ENCODE measurements around the gene PLAC1. TPM values are rescaled to one million over a fixed set of nuclear protein-coding genes. Genes with fewer than 3 reads are reported as not detected.

The PLAC1 gene
- total and polyA plus RNA-seq, 7 donors = 0.06 to 1.4 TPM; not detected in 5

- H3K4me1 ChIP-seq = no peaks in the 10 kb centered on the region
- H3K4me3 ChIP-seq = no peak overlapping the region
These were observed 11.6 kb downstream of the PLAC1 start for GRCh38 chrX:134646691-134647090.

GRCh38 chrX:134645936-134646543 is 12.2 kb downstream of the PLAC1 start:
- 85 to 91% methylated on average over 6 of the region's 6 CpGs for WGBS, 2 donors
- Histone ChIP-seq H3K27ac (no peak overlapping the region), H3K4me3 (no peak overlapping the region), H3K36me3 (no peaks in the 10 kb centered on the region), H3K27me3 (no peaks in the 10 kb centered on the region), H3K9me3 (no peaks in the 10 kb centered on the region), H3K4me1 (no peaks in the 10 kb centered on the region)
- TF ChIP-seq POLR2A (IDR thresholded peaks at IDR 0.05) = no peak
- no peak for TF ChIP-seq POLR2AphosphoS5 (IDR thresholded peaks at IDR 0.05)
- TF ChIP-seq EP300 (IDR thresholded peaks at IDR 0.05) = no peak
- TF ChIP-seq, protein P1, sequence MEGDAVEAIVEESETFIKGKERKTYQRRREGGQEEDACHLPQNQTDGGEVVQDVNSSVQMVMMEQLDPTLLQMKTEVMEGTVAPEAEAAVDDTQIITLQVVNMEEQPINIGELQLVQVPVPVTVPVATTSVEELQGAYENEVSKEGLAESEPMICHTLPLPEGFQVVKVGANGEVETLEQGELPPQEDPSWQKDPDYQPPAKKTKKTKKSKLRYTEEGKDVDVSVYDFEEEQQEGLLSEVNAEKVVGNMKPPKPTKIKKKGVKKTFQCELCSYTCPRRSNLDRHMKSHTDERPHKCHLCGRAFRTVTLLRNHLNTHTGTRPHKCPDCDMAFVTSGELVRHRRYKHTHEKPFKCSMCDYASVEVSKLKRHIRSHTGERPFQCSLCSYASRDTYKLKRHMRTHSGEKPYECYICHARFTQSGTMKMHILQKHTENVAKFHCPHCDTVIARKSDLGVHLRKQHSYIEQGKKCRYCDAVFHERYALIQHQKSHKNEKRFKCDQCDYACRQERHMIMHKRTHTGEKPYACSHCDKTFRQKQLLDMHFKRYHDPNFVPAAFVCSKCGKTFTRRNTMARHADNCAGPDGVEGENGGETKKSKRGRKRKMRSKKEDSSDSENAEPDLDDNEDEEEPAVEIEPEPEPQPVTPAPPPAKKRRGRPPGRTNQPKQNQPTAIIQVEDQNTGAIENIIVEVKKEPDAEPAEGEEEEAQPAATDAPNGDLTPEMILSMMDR (IDR thresholded peaks at IDR 0.05) = no peak
- intact Hi-C loops (cut with DNase I) = no loop called here
- DNase-seq = no peak

More at GRCh38 chrX:134646691-134647090, 11.6 kb downstream of the PLAC1 start:
- no peak overlapping the region for H3K27ac ChIP-seq
- 86 to 87% methylated on average over 4 of the region's 4 CpGs for WGBS, 2 donors
- DNase-seq = no peak
- H3K9me3 ChIP-seq = no peaks in the 10 kb centered on the region
- no peaks in the 10 kb centered on the region for H3K36me3 ChIP-seq
- TF ChIP-seq, protein P1 (IDR thresholded peaks at IDR 0.05) = no peak
- TF ChIP-seq POLR2A (IDR thresholded peaks at IDR 0.05) (no peak), EP300 (IDR thresholded peaks at IDR 0.05) (no peak), POLR2AphosphoS5 (IDR thresholded peaks at IDR 0.05) (no peak)
- intact Hi-C loops (cut with DNase I) = no loop called here
- no peaks in the 10 kb centered on the region for H3K27me3 ChIP-seq

DNA sequence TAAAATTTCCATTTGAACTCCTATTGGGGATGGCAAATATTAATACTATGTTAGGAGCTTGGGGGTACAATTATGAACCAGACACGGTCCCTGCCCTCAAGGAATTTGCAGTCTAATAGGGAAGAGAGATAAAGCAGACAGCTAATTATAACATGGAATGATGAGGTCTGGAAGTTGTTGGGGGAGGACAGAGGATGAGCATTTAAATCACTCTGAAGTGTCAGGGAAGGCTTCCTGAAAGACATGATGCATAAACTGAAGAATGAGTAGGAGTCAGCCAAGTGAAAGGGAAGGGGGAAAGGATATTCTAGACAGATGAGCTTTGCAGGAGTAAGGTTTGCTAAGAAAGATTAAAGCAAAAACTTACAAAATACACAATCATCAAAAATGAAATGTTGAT is 15.9 kb downstream of the PLAC1 start:
- TF ChIP-seq EP300 (IDR thresholded peaks at IDR 0.05) (no peak), POLR2A (IDR thresholded peaks at IDR 0.05) (no peak), POLR2AphosphoS5 (IDR thresholded peaks at IDR 0.05) (no peak)
- TF ChIP-seq, protein P1 (IDR thresholded peaks at IDR 0.05) = no peak
- no peaks in the 10 kb centered on the region for H3K27me3 ChIP-seq
- H3K9me3 ChIP-seq = no peaks in the 10 kb centered on the region
- intact Hi-C loops (cut with DNase I) = no loop called here
- DNase-seq = no peak
- no peak overlapping the region for H3K4me3 ChIP-seq
- H3K4me1 ChIP-seq = no peaks in the 10 kb centered on the region
- WGBS, 2 donors = 78% methylated on average over 1 of the region's 1 CpG
- H3K27ac ChIP-seq = no peak overlapping the region
- no peaks in the 10 kb centered on the region for H3K36me3 ChIP-seq

- DNase-seq = no peak
- Histone ChIP-seq H3K36me3 (no peaks in the 10 kb centered on the region), H3K9me3 (no peaks in the 10 kb centered on the region), H3K27me3 (no peaks in the 10 kb centered on the region), H3K4me1 (no peaks in the 10 kb centered on the region), H3K4me3 (no peak overlapping the region), H3K27ac (no peak overlapping the region)
- TF ChIP-seq POLR2AphosphoS5 (IDR thresholded peaks at IDR 0.05) = no peak
- TF ChIP-seq EP300 (IDR thresholded peaks at IDR 0.05) = no peak
- TF ChIP-seq POLR2A (IDR thresholded peaks at IDR 0.05) = no peak
- TF ChIP-seq, protein P1 (IDR thresholded peaks at IDR 0.05) = no peak
- 57 to 64% methylated on average over 2 of the region's 2 CpGs for WGBS, 2 donors
- intact Hi-C loops (cut with DNase I) = no loop called here
These were observed 16.9 kb downstream of the PLAC1 start for GRCh38 chrX:134641346-134641745.

GRCh38 chrX:134640914-134641313 is 17.4 kb downstream of the PLAC1 start:
- DNase-seq = no peak
- TF ChIP-seq EP300 (IDR thresholded peaks at IDR 0.05) = no peak
- Histone ChIP-seq H3K4me1 (no peaks in the 10 kb centered on the region), H3K9me3 (no peaks in the 10 kb centered on the region), H3K27ac (no peak overlapping the region), H3K27me3 (no peaks in the 10 kb centered on the region), H3K36me3 (no peaks in the 10 kb centered on the region), H3K4me3 (no peak overlapping the region)
- 81 to 90% methylated on average over 4 of the region's 4 CpGs for WGBS, 2 donors
- intact Hi-C loops (cut with DNase I) = no loop called here
